Stimulated activated CD4-positive, alpha-beta T cell treated with anti-CD3 and anti-CD28 coated beads, Interleukin-4, amount 100 ng/mL, for 48 hours (primary cell): ENCODE data around the gene SPP1.
A peak's percentile ranks its signal among the peaks of the same experiment; 100 is the strongest.
"Not testable (repeated sequence)": the region's sequence is repeated elsewhere in the genome, so short reads cannot be mapped to it uniquely, and the experiment has no call there.

ENCODE experiments used
- DNase-seq, 2 donors: peaks; one replicate each; pipeline ENCODE4 v3.0.0-alpha.2; 2020; ENCODE audit warnings: low read depth in 2 of 2

SPP1 gene

DNA sequence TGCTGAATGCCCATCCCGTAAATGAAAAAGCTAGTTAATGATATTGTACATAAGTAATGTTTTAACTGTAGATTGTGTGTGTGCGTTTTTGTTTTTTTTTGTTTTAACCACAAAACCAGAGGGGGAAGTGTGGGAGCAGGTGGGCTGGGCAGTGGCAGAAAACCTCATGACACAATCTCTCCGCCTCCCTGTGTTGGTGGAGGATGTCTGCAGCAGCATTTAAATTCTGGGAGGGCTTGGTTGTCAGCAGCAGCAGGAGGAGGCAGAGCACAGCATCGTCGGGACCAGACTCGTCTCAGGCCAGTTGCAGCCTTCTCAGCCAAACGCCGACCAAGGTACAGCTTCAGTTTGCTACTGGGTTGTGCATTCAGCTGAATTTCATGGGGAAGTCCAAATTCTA is at the start of gene SPP1:
Gene SPP1 (plus strand): TSS at position 249 of the 400 bp plus-strand sequence. CDS start 1,182 bp downstream, outside the sequence.
- DNase-seq, result peak in 1 of 2 donors; percentile 12

DNA sequence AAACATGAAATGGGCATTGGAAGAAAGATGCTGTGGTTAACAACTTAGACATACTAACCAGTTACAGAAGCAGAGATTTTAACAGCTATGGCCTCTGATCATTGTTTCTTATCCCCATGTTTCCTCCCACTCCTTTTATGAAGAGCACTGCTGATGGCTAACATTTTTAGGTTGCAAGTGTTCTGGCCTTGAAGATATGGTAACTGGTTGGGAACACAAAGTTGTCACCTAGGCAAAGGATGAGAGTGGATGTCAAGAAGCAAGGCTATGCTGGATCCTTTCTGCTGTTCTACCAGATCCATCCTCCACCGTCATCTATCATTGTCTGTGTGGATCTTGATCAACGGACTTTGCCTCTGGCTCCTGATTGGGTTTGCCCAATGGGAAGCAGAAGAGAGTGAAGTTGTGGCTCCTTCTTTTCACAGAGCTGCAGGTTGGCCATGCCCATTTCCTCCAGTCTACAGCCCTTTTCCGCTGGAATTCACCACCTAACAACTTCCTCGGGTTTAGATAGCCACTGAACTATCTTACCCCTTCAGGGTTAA is 48.9 kb upstream of the SPP1 start:
- DNase-seq, result no peak

DNA sequence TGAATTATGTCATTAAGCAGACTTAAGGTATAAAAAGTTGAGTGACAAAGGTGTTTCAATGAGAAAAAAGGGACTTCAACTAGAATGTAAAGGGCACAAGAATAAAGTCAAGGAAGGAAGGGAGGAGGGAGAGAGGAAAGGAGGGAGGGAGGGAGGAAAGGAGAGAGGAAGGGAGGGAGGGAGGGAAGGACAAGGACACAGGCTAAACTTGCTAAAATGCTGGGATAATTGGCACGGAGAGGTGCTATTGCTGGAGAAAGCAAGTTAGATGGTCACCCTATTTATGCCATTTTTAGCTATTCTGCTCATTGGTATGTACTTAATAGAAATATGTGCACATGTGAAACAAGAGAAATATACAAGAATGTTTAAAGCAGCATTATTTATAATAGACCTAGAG is 44.9 kb upstream of the SPP1 start:
- no peak for DNase-seq

DNA sequence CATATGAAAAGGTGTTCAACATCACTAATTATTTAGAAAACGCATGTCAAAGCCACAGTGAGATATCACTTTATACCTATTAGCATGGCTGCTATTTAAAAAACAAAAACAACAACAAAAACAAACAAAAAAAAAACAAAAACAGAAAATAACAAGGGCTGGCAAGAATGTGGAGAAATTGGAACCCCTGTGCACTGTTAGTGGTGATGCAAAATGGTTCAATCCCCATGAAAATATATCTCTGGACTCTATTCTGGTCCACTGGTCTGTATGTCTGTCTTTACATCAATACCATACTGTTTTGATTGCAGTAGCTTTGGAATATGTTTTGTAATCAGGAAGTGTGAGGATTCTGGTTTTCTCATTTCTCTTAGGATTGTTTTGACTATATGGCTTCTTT is 43.6 kb upstream of the SPP1 start:
- no peak for DNase-seq

DNA sequence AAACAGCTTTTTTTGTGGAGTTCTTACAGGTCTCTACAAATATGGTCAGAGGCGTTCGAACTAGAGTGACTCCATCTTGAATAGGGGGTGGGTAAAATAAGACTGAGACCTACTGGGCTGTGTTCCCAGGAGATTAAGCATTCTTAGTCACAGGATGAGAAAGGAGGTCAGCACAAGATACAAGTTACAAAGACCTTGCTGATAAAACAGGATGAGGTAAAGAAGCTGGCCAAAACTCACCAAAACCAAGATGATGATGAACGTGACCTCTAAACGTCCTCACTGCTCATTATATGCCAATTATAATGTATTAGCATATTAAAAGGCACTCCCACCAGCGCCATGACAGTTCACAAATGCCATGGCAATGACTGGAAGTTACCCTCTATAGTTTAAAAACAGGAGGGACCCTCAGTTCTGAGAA is 42.8 kb upstream of the SPP1 start:
- no peak for DNase-seq

DNA sequence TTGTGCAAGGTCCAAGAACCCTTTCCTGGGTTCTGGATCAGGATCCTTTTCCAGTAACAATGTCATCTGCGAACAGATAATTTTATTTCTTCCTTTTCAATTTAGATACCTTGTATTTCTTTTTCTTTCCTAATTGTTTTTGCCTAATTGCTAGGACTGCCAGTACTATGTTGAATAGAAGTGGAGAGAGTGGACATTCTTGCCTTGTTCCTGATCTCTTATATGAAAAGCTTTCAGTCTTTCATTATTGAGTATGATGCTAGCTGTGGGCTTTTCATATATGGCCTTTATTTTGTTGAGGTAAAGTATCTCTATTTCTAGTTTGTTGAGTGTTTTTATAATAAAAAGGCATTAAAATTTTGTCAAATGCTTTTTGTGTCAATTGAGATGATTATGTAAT is 42.2 kb upstream of the SPP1 start:
- no peak for DNase-seq

DNA sequence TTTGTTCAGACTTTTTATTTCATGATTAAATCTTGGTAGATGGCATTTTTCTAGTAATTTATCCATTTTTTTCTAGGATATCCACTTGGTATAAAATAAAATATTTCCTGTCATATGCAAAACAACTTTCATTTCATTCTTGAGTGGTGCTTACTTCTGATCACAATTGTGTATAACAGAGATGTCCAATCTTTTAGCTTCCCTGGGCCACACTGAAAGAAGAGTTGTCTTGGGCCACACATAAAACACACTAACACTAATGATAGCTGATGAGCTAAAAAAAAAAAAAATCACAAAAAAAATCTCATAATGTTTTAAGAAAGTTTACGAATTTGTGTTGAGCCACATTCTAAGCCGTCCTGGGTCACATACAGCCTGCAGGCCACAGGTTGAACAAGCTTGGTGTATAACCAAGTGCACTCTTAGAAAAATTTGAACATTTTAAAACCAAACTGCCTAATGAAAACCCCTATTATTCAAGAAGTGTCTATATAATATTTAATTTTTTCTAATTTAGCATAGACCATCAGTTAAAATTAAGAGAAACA is 41.3 kb upstream of the SPP1 start:
- no peak for DNase-seq

DNA sequence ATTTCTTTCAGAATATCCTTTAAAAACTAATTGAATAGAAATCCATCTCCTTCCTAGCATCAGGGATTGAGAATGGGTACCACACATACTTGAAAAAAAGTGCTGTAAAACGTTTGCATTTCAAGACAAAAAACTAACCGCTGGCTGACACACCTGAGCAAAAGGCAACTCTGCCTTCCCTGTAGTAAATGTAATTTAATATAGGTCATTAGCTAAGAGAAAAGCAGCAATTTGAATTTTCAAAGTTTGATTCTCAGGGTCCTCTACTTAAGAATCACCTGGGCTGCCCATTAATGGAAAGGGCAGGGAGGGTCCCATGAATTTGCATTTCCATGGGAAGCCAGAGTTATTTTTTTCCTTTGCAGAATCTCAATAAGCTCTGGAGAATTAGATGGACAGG is 40.5 kb upstream of the SPP1 start:
- no peak for DNase-seq

DNA sequence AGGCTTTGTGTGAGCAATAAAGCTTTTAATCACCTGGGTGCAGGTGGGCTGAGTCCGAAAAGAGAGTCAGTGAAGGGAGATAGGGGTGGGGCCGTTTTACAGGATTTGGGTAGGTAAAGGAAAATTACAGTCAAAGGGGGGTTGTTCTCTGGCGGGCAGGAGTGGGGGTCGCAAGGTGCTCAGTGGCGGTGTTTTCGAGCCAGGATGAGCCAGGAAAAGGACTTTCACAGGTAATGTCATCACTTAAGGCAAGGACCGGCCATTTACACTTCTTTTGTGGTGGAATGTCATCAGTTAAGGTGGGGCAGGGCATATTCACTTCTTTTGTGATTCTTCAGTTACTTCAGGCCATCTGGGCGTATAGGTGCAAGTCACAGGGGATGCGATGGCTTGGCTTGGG is 39.6 kb upstream of the SPP1 start:
- not testable (repeated sequence) for DNase-seq

DNA sequence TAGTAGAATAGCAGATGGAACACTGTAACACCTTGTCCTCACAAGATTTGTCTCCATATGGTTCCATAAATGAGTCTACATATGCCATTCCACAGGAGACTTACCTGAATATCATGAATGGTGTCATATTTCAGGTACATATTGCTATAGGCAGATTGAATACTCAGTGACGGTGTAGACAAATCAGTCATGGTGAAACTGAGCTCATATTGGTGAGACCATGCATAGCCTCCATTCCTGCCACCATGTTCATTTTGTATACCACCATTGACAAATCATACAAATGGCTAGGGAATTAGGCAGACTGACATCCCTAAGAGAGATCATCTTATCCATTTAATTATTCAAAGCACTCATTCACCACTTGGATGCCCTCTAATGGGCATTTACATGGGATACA is 38.0 kb upstream of the SPP1 start:
- no peak for DNase-seq

DNA sequence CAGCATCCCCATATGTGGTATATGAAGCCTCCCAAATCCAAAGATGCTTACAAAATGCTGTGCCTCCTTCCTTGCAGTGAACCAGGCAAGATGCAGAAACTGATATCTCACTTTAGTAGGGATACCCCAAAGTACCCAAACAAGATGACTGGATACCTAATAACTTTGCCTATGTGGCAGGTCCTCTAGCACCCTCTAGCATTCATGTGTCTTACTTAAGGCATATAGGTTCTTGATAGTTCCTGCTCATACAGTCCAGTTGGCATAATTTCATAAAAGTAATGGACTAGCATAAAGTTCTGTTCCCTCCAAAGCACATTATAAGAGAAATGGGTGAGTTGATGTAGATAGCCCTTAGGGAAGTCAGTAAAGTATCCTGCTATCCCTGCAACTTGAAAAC is 36.8 kb upstream of the SPP1 start:
- no peak for DNase-seq

DNA sequence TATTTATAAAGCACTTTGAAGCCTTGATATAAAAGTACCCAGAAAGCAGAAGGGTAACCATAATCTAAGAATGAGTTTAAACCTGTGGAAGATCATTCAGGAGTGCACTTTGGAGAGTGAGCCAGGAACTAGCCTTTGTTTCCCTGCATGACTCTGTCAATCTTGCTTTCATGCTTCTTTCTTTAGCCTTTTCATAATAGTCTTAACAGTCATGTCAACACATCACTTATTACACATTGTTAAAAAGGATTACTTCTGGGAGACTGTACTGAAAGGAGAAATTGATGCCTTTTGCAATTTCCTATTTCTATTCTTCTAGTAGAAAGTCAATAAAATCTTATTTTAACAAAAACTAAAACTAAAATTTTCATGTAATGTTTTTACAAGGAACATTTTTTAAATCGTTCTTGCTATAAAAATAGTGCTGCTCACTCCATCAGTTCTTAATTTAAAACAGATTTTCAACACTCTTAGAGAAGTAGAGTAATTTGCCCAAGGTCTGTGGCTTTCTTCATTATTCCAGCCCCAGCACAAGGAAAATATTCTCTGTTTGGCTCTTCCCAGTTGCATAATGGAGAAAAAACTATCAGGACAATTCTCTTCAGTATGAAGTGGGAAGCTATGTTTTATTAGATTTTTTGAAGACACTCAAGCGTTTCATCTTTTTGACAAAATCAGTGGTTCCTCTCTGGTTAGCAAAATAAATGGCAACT is 35.4 kb upstream of the SPP1 start:
- no peak for DNase-seq

DNA sequence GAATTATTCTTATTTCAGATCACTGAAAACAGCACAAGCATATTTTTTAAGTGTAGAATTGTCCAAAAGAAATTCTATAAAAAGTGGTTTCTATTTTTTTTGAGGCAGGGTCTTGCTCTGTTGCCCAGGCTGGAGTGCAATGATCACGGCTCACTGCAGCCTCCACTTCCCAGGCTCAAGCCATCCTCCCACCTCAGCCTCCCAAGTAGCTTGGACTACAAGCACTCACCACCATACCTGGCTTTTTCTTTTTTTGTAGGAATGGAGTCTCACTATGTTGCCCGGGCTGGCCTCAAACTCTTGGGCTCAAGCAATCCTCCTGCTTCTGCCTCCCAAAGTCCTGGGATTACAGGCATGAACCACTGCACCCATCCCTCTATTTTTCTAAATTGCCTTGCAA is 34.7 kb upstream of the SPP1 start:
- not testable (repeated sequence) for DNase-seq

DNA sequence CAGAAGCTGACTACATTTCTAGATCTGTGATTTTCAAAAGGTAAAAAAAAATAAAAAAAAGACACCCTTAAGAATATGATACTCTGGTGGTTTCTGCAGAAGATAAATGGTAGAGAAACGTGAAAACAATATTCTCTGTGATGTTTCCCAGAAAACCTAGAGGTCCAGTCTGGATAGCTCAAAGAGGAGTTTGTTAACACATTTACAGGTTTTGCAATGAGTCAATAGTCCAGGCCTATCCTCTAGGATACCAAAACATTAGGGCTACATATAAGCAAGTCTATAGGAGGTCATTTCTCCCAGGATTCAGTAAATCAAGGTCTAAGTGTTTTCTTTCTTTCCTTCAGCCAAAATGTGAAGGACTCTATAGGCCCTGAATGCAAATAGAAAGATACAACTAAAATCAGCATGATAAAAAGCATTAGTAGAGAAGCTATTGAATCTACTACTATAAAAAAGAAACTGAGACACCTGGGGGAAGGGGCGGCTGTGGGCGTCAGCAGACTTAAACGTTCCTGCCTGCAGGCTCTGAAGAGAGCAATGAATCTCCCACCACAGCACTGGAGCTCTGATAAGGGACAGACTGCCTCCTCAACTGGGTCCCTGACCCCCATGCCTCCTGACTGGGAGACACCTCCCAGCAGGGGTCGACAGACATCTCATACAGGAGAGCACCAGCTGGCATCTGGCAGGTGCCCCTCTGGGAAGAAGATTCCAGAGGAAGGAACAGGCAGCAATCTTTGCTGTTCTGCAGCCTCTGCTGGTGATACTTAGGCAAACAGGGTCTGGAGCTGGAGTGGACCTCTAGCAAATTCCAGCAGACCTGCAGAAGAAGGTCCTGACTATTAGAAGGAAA is 33.7 kb upstream of the SPP1 start:
- no peak for DNase-seq

DNA sequence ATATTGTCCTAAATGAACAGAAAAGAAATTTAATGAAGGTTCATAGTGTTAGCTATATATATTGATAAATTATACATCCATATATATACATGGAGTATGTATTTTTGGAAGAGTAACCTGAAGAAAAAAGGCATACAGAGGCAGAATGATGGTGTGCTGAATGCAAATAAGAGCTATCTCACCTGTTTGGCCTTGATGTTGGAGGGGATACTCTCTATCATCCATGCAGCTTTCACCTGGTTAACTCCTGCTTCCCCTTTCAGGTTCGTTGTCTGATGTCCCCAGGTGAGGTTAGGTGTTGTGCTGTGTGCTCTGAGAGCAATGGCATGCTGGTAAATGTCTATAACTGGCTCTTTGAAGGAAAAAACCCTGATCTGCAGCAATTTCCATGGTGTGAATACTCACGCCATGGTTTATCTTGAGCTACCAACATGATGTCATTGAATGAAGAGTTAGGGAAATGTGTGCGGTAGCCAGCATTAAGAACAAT is 31.8 kb upstream of the SPP1 start:
- DNase-seq, result no peak

DNA sequence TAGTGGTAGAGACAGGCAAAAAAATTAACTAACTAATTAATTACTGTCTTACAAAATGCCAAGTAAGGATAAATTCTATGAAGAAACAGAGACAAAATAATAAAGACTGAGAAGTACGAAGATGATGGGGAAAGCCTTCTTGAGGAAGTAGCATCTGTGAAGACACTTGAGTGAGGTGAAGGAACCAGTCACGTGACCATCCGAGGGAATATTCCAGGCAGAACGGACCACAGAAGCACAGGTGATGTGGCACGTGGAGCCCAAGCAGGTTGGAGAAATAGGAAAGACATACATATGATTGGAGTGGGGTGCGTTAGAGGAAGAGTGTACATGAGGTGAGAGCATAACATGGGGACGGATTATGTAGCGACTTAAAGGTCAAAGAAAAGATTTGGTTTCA is 30.5 kb upstream of the SPP1 start:
- no peak for DNase-seq

DNA sequence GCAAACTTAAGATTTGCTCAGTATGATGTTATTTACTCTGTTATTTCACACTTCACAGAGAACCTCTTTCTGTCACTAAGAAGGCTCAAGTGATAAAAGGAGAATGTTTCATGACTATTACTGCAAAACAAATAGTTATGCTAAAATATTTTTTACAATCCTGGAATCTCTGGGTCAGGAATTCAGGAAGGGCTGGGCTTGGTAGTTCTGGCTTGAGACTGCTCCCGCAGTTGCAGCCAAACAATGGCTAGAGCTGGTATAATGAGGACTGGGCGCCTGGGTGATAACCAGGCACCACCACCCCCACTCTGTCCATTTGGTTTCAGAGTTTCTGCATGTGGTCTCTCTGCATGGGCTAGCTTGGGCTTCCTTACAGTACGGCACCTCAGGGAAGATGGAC is 28.7 kb upstream of the SPP1 start:
- no peak for DNase-seq

DNA sequence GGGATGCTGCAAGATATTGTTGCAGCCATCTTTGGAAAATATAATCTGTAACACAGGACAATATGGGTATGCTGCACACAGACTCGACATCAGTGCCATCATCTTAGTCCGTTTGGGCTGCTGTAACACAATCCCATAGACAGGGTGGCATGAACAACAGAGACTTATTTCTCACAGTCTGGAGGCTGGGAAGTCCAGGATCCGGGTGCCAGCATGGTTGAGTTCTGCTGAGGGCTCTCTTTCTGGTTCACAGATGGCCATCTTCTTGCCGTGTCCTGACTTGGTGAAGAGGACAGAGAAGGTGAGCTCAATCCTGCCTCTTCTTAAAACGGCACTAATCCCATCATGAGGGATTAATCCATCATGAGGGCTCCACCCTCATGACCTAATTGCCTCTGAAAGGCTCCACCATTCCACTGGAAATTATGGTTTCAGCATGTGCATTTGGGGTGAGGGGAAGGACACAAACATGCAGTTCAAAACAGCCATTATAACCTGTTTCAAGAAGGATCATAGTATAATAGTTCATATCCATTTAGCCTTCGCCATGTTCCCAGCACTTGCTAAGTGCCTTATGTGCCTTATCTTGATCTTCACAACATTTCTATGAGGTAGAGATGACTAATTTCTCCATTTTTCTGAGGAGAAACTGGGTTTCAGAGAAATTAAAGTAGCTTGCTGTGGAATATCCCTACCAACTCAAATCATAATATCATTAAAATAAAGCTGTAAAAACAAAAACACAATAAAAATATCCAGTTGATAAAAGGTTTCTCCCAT is 27.9 kb upstream of the SPP1 start:
- no peak for DNase-seq

DNA sequence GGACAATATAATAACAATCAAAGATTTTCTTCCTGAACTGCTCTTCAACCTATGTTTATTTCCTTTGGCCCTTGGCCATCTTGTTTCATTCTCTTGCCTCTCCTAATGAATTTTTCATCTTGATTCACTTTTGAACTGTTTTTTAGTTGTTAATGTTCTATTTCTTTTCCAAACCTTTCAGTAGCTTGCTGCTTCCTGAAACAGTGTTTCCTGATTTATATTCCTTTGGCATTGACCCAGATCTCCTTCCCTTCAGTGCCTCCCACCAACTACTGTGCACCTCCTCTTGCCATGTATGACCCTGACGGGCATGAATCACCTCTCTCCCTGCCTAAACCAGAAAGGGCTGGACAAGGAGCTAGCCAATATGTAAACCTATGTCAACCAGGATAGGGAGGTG is 25.6 kb upstream of the SPP1 start:
- no peak for DNase-seq

DNA sequence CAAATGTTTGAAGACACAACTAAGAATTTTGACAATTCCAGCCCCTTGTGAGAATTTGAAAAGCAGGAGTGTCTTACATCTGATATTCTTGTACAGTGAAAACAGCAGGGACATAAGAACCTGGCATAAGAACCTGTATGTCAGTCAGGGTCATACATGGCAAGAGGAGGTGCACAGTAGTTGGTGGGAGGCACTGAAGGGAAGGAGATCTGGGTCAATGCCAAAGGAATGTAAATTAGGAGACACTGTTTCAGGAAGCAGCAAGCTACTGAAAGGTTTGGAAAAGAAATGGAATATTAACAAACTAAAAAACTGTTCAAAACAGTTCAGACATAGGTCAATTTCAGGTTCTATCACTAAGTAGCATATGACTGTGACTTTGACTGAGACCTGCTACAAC is 25.0 kb upstream of the SPP1 start:
- no peak for DNase-seq

DNA sequence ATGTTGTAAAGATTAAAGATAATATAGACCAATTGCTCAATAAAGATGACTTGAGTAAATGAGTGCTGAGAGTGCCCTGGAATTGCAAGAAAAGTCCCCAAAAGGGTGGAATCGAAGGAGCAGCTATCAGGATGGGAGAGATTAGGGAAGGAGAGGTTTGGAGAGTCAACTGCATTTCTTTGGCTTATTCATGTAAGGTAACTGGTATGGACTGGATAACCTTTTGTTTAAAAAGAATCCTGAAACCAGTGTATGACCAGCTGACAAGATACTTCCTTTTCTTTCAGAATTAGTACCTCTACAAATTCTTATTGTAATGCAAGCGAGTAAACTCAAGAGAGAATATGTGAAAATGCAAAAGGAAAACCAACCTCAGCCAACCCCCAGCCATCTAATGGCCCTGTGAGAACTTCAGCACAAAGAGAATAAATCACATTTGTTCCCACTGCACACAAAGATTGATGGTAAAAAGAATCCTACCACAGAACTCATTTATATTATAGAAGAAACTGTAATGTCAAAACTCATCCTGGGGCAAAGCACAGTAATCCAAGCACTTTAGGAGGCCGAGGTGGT is 24.5 kb upstream of the SPP1 start:
- no peak for DNase-seq
